Testis (tissue), 3 donors: ENCODE measurements around the gene HS6ST3. TPM values are rescaled to one million over a fixed set of nuclear protein-coding genes. Genes with fewer than 3 reads are reported as not detected.

Experiments
- DNase-seq: peaks from one replicate; pipeline ENCODE4 v3.0.0-alpha.2; 2019
- H3K27ac ChIP-seq, 2 donors: fragments of 200-600 bp; sonication (generic); one replicate each; pipeline ENCODE4 v1.5.1; 2019
- H3K27me3 ChIP-seq: fragments of 200-600 bp; sonication (generic); one replicate; pipeline ENCODE4 v1.5.1; 2019
- H3K36me3 ChIP-seq: fragments of 200-600 bp; sonication (generic); one replicate; pipeline ENCODE4 v1.5.1; 2017; ENCODE audit warnings: low read depth; ENCODE audit errors: missing control alignments
- H3K4me1 ChIP-seq: fragments of 200-600 bp; sonication (generic); one replicate; pipeline ENCODE4 v1.5.1; 2019
- H3K4me3 ChIP-seq, 2 donors: fragments of 200-600 bp; sonication (generic); one replicate each; pipeline ENCODE4 v1.5.1; 2017 to 2019
- H3K9me3 ChIP-seq: fragments of 200-600 bp; sonication (generic); one replicate; pipeline ENCODE4 v1.5.1; 2017
- POLR2A ChIP-seq: fragments of 450-650 bp; IDR thresholded peaks from one replicate; pipeline ENCODE4 v1.6.1; 2017; ENCODE audit warnings: antibody characterized with exemption, mild to moderate bottlenecking, moderate library complexity
- WGBS, 2 donors: methylation state at CpG; one replicate each; pipeline ENCODE4 v1.1.5; 2018; 5-methylcytosine and 5-hydroxymethylcytosine counted together
- intact Hi-C: fragments of 100-400 bp; cut with DNase I; formaldehyde crosslinking; loops from one replicate; pipeline ENCODE4 v1.15.1; 2023; ENCODE audit warnings: low total_unique reads
- polyA plus RNA-seq: library from polyadenylated mRNA; stranded (reverse); fragments of 350-450 nt; fragmentation: Illumina TruSeq; extraction: RNeasy Lipid Tissue Mini Kit (QIAGEN cat#74804); gene quantifications from one replicate; pipeline ENCODE4 v1.2.3, GENCODE V29; 2014; ENCODE audit warnings: low read depth, low replicate concordance; ENCODE audit not compliant: insufficient read depth
- total RNA-seq, 2 donors: library from RNA; depleted of rRNA; stranded (reverse); fragments of >200 nt; gene quantifications; one replicate each; pipeline ENCODE4 v1.2.3, GENCODE V29; 2016
- TF ChIP-seq, protein P1 (sequence below), 3 experiments: fragments of 450-650 bp in 2 of 3; fragments of 200-600 bp in 1 of 3; sonication (generic) in 1 of 3; IDR thresholded peaks; one replicate each; pipeline ENCODE4 v1.5.1; 2016 to 2019; ENCODE audit warnings: antibody characterized with exemption in 3 of 3, mild to moderate bottlenecking in 2 of 3, moderate library complexity in 1 of 3

HS6ST3 gene
- total and polyA plus RNA-seq, 3 donors from 2014 or later = 0.87 to 1.3 (median 1.3) TPM

DNA sequence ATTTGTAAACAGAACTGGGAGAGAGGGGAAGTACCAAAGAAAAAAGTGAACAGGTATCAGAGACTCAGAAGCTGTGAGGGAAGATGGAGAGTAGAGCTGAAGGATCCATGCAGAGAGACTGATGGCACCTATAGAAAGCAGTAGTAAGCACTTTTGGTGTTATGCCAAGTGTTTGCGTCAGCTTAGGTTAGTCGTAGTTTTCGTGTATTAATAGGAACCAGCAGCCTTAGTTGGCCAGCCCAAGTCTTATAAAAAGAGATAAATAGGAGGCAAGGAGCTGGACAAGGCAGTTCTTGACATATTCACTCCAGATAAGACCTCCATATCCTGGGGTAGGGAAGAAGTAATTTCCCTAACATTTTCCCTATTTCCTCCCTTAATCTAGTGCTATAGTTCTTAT is 690.2 kb downstream of the HS6ST3 start:
- Histone ChIP-seq H3K27ac (no peak overlapping the region), H3K36me3 (no peaks in the 10 kb centered on the region), H3K9me3 (no peaks in the 10 kb centered on the region), H3K27me3 (no peaks in the 10 kb centered on the region), H3K4me1 (no peaks in the 10 kb centered on the region), H3K4me3 (no peak overlapping the region)
- TF ChIP-seq, protein P1, sequence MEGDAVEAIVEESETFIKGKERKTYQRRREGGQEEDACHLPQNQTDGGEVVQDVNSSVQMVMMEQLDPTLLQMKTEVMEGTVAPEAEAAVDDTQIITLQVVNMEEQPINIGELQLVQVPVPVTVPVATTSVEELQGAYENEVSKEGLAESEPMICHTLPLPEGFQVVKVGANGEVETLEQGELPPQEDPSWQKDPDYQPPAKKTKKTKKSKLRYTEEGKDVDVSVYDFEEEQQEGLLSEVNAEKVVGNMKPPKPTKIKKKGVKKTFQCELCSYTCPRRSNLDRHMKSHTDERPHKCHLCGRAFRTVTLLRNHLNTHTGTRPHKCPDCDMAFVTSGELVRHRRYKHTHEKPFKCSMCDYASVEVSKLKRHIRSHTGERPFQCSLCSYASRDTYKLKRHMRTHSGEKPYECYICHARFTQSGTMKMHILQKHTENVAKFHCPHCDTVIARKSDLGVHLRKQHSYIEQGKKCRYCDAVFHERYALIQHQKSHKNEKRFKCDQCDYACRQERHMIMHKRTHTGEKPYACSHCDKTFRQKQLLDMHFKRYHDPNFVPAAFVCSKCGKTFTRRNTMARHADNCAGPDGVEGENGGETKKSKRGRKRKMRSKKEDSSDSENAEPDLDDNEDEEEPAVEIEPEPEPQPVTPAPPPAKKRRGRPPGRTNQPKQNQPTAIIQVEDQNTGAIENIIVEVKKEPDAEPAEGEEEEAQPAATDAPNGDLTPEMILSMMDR (IDR thresholded peaks at IDR 0.05) = no peak
- no peak for TF ChIP-seq POLR2A
- intact Hi-C loops = no loop called here
- DNase-seq = no peak
- 87 to 91% methylated on average over 3 of the region's 3 CpGs for WGBS, 2 donors

DNA sequence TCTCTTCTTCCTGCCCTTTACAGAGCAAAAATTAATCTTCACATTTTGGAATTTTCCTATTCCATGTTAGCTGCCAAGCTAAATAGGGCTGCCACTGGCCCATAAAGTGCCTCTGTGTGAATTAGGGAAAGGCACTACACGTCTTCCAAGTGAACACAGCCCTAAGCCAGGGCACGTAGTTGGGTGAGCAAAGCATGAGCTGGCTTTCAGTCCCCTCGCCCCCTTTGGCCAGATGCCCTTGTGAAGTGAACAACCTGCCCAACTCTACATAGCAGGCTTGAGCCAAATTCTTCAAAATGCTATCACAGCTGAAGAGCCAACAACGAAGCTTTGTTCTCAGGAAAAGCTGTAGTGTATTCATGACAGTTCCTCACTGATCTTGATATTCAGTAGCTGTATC is 691.2 kb downstream of the HS6ST3 start:
- Histone ChIP-seq H3K4me1 (no peaks in the 10 kb centered on the region), H3K4me3 (no peak overlapping the region), H3K9me3 (no peaks in the 10 kb centered on the region), H3K27ac (no peak overlapping the region), H3K27me3 (no peaks in the 10 kb centered on the region), H3K36me3 (no peaks in the 10 kb centered on the region)
- 42 to 45% methylated on average over 4 of the region's 4 CpGs for WGBS, 2 donors
- peak; percentile 26 for DNase-seq
- TF ChIP-seq, protein P1 (IDR thresholded peaks at IDR 0.05) = no peak
- no peak for TF ChIP-seq POLR2A
- intact Hi-C loops = no loop called here

DNA sequence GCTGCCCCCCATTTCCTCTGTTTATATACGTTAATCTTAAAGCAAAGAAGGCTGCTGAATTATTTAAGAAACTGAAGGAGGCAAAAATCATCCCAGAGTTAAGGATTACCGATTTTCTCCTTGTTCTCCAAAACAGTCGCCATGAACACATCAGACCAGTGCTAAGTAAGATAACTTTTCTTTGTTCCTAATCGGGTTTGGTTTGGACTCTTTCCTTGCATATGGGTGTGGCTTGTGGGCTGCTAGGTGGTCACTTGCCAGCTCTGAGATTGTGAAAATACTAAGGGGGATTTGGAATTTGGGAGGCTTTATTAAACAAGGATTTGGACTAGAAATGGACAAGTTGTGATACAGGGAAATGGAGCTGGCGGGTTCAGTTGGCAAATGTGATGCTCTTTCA is 692.3 kb downstream of the HS6ST3 start:
- intact Hi-C loops = no loop called here
- H3K4me1 ChIP-seq = no peaks in the 10 kb centered on the region
- H3K4me3 ChIP-seq = no peak overlapping the region
- no peaks in the 10 kb centered on the region for H3K36me3 ChIP-seq
- H3K9me3 ChIP-seq = no peaks in the 10 kb centered on the region
- 82 to 83% methylated on average over 5 of the region's 5 CpGs for WGBS, 2 donors
- H3K27ac ChIP-seq = no peak overlapping the region
- DNase-seq = no peak
- TF ChIP-seq POLR2A = no peak
- TF ChIP-seq, protein P1 (IDR thresholded peaks at IDR 0.05) = no peak
- no peaks in the 10 kb centered on the region for H3K27me3 ChIP-seq

DNA sequence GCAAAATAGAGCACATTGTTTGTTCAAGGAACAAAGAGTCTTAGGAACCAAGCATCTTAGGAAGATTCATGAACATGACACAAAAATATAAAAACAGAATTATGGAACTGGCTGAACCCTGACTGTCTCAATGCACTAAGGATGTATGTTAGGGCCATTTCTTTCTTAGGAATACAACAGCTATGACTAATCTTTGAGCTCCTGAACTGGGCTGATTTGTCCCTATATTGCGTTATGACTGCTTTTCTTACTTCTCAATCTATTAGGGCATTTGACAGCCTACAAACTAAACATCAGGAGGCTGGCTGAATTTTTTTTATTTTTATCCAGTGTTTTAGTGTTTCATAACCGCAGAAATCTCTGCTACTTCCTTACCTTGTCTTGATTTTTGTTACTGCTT is 693.1 kb downstream of the HS6ST3 start:
- DNase-seq = no peak
- TF ChIP-seq POLR2A = no peak
- TF ChIP-seq, protein P1 (IDR thresholded peaks at IDR 0.05) = no peak
- no peaks in the 10 kb centered on the region for H3K27me3 ChIP-seq
- H3K27ac ChIP-seq = no peak overlapping the region
- H3K36me3 ChIP-seq = no peaks in the 10 kb centered on the region
- intact Hi-C loops = no loop called here
- no peak overlapping the region for H3K4me3 ChIP-seq
- WGBS, 2 donors = 85 to 89% methylated on average over 2 of the region's 2 CpGs
- no peaks in the 10 kb centered on the region for H3K9me3 ChIP-seq
- no peaks in the 10 kb centered on the region for H3K4me1 ChIP-seq

DNA sequence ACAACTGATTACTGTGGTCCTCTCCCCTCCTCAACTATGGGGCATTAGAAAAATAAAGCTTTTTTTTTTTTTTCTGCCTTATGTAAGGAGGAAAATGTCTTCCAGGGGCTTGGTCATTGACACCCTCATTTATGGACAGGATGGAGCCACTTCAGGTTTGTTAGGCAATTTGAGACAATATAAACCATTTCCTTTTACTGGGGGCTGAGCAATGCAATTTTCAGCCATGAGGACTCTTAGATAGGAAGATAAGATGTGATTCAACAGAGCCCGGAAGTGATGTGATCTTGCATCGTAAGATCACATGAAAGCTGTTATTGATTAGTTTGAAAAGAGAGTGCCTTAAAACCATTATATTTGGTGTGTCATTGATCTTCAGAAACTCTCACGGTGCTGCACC is 693.6 kb downstream of the HS6ST3 start:
- intact Hi-C loops = no loop called here
- H3K4me1 ChIP-seq = no peaks in the 10 kb centered on the region
- TF ChIP-seq POLR2A = no peak
- TF ChIP-seq, protein P1 (IDR thresholded peaks at IDR 0.05) = no peak
- no peaks in the 10 kb centered on the region for H3K9me3 ChIP-seq
- DNase-seq = no peak
- H3K36me3 ChIP-seq = no peaks in the 10 kb centered on the region
- no peaks in the 10 kb centered on the region for H3K27me3 ChIP-seq
- no peak overlapping the region for H3K27ac ChIP-seq
- WGBS, 2 donors = 78 to 92% methylated on average over 3 of the region's 3 CpGs
- H3K4me3 ChIP-seq = no peak overlapping the region
